Measurements from ENCODE around the gene ARHGAP45.

GRCh38 chr19:1025960-1026782, 40.8 kb upstream of the ARHGAP45 start, which contains the start of gene CNN2:
- TF ChIP-seq CTCF (IDR thresholded peaks at IDR 0.05; ENCODE audit: low read depth, low read length) = no peak
- TF ChIP-seq EZH2phosphoT487 (IDR thresholded peaks at IDR 0.05; ENCODE audit: low read depth) = no peak
